ENCODE data around the gene ADRA2C. TPM values are rescaled to one million over a fixed set of nuclear protein-coding genes. Genes with fewer than 3 reads are reported as not detected.

Gene ADRA2C
- polyA plus RNA-seq, 1 experiment = not detected

- peaks cover 1% of the 10 kb centered on the region; the same call in 1 of the 2 replicates for H3K9me3 ChIP-seq (ENCODE audit: control insufficient read depth, insufficient read depth, low read length)
- ChIA-PET POLR2A (no interaction called here), CTCF (no interaction called here)
- no peak overlapping the region for H3K27ac ChIP-seq (ENCODE audit: low read depth, low read length)
- peaks cover 56% of the 10 kb centered on the region for H3K27me3 ChIP-seq (ENCODE audit: control insufficient read depth, insufficient read depth, low read length)
- no peak overlapping the region for H3K4me3 ChIP-seq (ENCODE audit: low read depth, low read length)
- DNase-seq (ENCODE audit: low read depth, low spot score) = no peak
- TF ChIP-seq CTCF (IDR thresholded peaks at IDR 0.05; ENCODE audit: low read depth, low read length) = no peak
These were observed 5.8 kb downstream of the ADRA2C start for GRCh38 chr4:3771939-3772495.

- POLR2A ChIA-PET = no interaction called here
- no peaks in the 10 kb centered on the region; the same call in 1 of the 2 replicates for H3K9me3 ChIP-seq (ENCODE audit: control insufficient read depth, insufficient read depth, low read length)
- TF ChIP-seq CTCF (IDR thresholded peaks at IDR 0.05; ENCODE audit: low read depth, low read length) = no peak
- no peak overlapping the region for H3K4me3 ChIP-seq (ENCODE audit: low read depth, low read length)
- no peak overlapping the region for H3K27ac ChIP-seq (ENCODE audit: low read depth, low read length)
- CTCF ChIA-PET = no interaction called here
- DNase-seq (ENCODE audit: low read depth, low spot score) = no peak
- H3K27me3 ChIP-seq (ENCODE audit: control insufficient read depth, insufficient read depth, low read length) = peaks cover 53% of the 10 kb centered on the region
These were observed 6.4 kb downstream of the ADRA2C start for GRCh38 chr4:3772632-3773031.

- ChIA-PET POLR2A (no interaction called here), CTCF (no interaction called here)
- DNase-seq (ENCODE audit: low read depth, low spot score) = no peak
- no peak for TF ChIP-seq CTCF (IDR thresholded peaks at IDR 0.05; ENCODE audit: low read depth, low read length)
- peaks cover 44% of the 10 kb centered on the region for H3K27me3 ChIP-seq (ENCODE audit: control insufficient read depth, insufficient read depth, low read length)
- H3K27ac ChIP-seq (ENCODE audit: low read depth, low read length) = no peak overlapping the region
- no peak overlapping the region for H3K4me3 ChIP-seq (ENCODE audit: low read depth, low read length)
- no peaks in the 10 kb centered on the region; the same call in 1 of the 2 replicates for H3K9me3 ChIP-seq (ENCODE audit: control insufficient read depth, insufficient read depth, low read length)
These were observed 7.4 kb downstream of the ADRA2C start for GRCh38 chr4:3773552-3774001.

GRCh38 chr4:3774253-3774883, 8.2 kb downstream of the ADRA2C start:
- no peak overlapping the region for H3K4me3 ChIP-seq (ENCODE audit: low read depth, low read length)
- no peaks in the 10 kb centered on the region; the same call in 1 of the 2 replicates for H3K9me3 ChIP-seq (ENCODE audit: control insufficient read depth, insufficient read depth, low read length)
- ChIA-PET CTCF (no interaction called here), POLR2A (no interaction called here)
- H3K27ac ChIP-seq (ENCODE audit: low read depth, low read length) = no peak overlapping the region
- DNase-seq (ENCODE audit: low read depth, low spot score) = no peak
- H3K27me3 ChIP-seq (ENCODE audit: control insufficient read depth, insufficient read depth, low read length) = peaks cover 37% of the 10 kb centered on the region
- TF ChIP-seq CTCF (IDR thresholded peaks at IDR 0.05; ENCODE audit: low read depth, low read length) = no peak

- no peak for DNase-seq (ENCODE audit: low read depth, low spot score)
- CTCF ChIA-PET = no interaction called here
- H3K9me3 ChIP-seq (ENCODE audit: control insufficient read depth, insufficient read depth, low read length) = no peaks in the 10 kb centered on the region; the same call in 1 of the 2 replicates
- POLR2A ChIA-PET = no interaction called here
- H3K27me3 ChIP-seq (ENCODE audit: control insufficient read depth, insufficient read depth, low read length) = peaks cover 30% of the 10 kb centered on the region
- no peak for TF ChIP-seq CTCF (IDR thresholded peaks at IDR 0.05; ENCODE audit: low read depth, low read length)
- H3K27ac ChIP-seq (ENCODE audit: low read depth, low read length) = no peak overlapping the region
- no peak overlapping the region for H3K4me3 ChIP-seq (ENCODE audit: low read depth, low read length)
These were observed 8.8 kb downstream of the ADRA2C start for GRCh38 chr4:3775005-3775404.

All from AG04450 (cell line).